Measurements from ENCODE around the gene CTU2.
A peak's percentile ranks its signal among the peaks of the same experiment; 100 is the strongest.
"Not testable (repeated sequence)": the region's sequence is repeated elsewhere in the genome, so short reads cannot be mapped to it uniquely, and the experiment has no call there.

The CTU2 gene

GRCh38 chr16:88706229-88706964 is at the start of gene CTU2, which contains the start of gene RNF166:
TSS of gene CTU2 (plus strand) at chr16:88706503. CDS start at chr16:88706531, 28 bp downstream.
TSS of gene RNF166 (minus strand) at chr16:88706408. CDS start at chr16:88706325, 83 bp downstream.
- in situ Hi-C loops (cut with HindIII; ENCODE audit: low pct_unique_long_range_greater_than_20kb, low sequenced_read_pairs) = no loop called here
- no peak for TF ChIP-seq JUND (IDR thresholded peaks at IDR 0.05; ENCODE audit: low read depth)
- peak; percentile 93 to 98 for DNase-seq (ENCODE audit: low read depth in 1 of 2, low spot score in 1 of 2)

- in situ Hi-C loops (cut with HindIII; ENCODE audit: low pct_unique_long_range_greater_than_20kb, low sequenced_read_pairs) = no loop called here
- DNase-seq (ENCODE audit: low read depth in 1 of 2, low spot score in 1 of 2) = no peak
- TF ChIP-seq JUND (IDR thresholded peaks at IDR 0.05; ENCODE audit: low read depth) = no peak
These were observed 48.9 kb upstream of the CTU2 start for GRCh38 chr16:88657371-88657770.

- in situ Hi-C loops (cut with HindIII; ENCODE audit: low pct_unique_long_range_greater_than_20kb, low sequenced_read_pairs) = no loop called here
- TF ChIP-seq JUND (IDR thresholded peaks at IDR 0.05; ENCODE audit: low read depth) = no peak
- DNase-seq (ENCODE audit: low read depth in 1 of 2, low spot score in 1 of 2) = no peak
These were observed 47.6 kb upstream of the CTU2 start for GRCh38 chr16:88658714-88659113.

- no peak for TF ChIP-seq JUND (IDR thresholded peaks at IDR 0.05; ENCODE audit: low read depth)
- in situ Hi-C loops (cut with HindIII; ENCODE audit: low pct_unique_long_range_greater_than_20kb, low sequenced_read_pairs) = no loop called here
- no peak for DNase-seq (ENCODE audit: low read depth in 1 of 2, low spot score in 1 of 2)
These were observed 47.1 kb upstream of the CTU2 start for GRCh38 chr16:88659160-88659559.

GRCh38 chr16:88661468-88661867 is 44.8 kb upstream of the CTU2 start:
- no peak for TF ChIP-seq JUND (IDR thresholded peaks at IDR 0.05; ENCODE audit: low read depth)
- in situ Hi-C loops (cut with HindIII; ENCODE audit: low pct_unique_long_range_greater_than_20kb, low sequenced_read_pairs) = no loop called here

GRCh38 chr16:88662222-88662842 is 44.0 kb upstream of the CTU2 start:
- DNase-seq (ENCODE audit: low read depth in 1 of 2, low spot score in 1 of 2) = no peak
- TF ChIP-seq JUND (IDR thresholded peaks at IDR 0.05; ENCODE audit: low read depth) = no peak
- in situ Hi-C loops (cut with HindIII; ENCODE audit: low pct_unique_long_range_greater_than_20kb, low sequenced_read_pairs) = no loop called here

More at GRCh38 chr16:88661468-88661867, 44.8 kb upstream of the CTU2 start:
- no peak for DNase-seq (ENCODE audit: low read depth in 1 of 2, low spot score in 1 of 2)

GRCh38 chr16:88662843-88663606 is 43.3 kb upstream of the CTU2 start, which contains the start of gene MVD:
TSS of gene MVD (minus strand) at chr16:88663091. CDS start at chr16:88663080, 11 bp downstream.
- DNase-seq (ENCODE audit: low read depth in 1 of 2, low spot score in 1 of 2) = peak; percentile 99 to 100
- in situ Hi-C loops (cut with HindIII; ENCODE audit: low pct_unique_long_range_greater_than_20kb, low sequenced_read_pairs) = no loop called here

GRCh38 chr16:88665148-88665547 is 41.2 kb upstream of the CTU2 start:
- no peak for DNase-seq (ENCODE audit: low read depth in 1 of 2, low spot score in 1 of 2)
- in situ Hi-C loops (cut with HindIII; ENCODE audit: low pct_unique_long_range_greater_than_20kb, low sequenced_read_pairs) = no loop called here
- no peak for TF ChIP-seq JUND (IDR thresholded peaks at IDR 0.05; ENCODE audit: low read depth)

More at GRCh38 chr16:88662843-88663606, 43.3 kb upstream of the CTU2 start, which contains the start of gene MVD:
- TF ChIP-seq JUND (IDR thresholded peaks at IDR 0.05; ENCODE audit: low read depth) = no peak

- no peak for TF ChIP-seq JUND (IDR thresholded peaks at IDR 0.05; ENCODE audit: low read depth)
- no peak for DNase-seq (ENCODE audit: low read depth in 1 of 2, low spot score in 1 of 2)
- in situ Hi-C loops (cut with HindIII; ENCODE audit: low pct_unique_long_range_greater_than_20kb, low sequenced_read_pairs) = no loop called here
These were observed 40.7 kb upstream of the CTU2 start for GRCh38 chr16:88665570-88665969.

- TF ChIP-seq JUND (IDR thresholded peaks at IDR 0.05; ENCODE audit: low read depth) = no peak
- in situ Hi-C loops (cut with HindIII; ENCODE audit: low pct_unique_long_range_greater_than_20kb, low sequenced_read_pairs) = no loop called here
- no peak for DNase-seq (ENCODE audit: low read depth in 1 of 2, low spot score in 1 of 2)
These were observed 38.8 kb upstream of the CTU2 start for GRCh38 chr16:88667461-88667860.

- in situ Hi-C loops (cut with HindIII; ENCODE audit: low pct_unique_long_range_greater_than_20kb, low sequenced_read_pairs); DNase-seq (ENCODE audit: low read depth in 1 of 2, low spot score in 1 of 2): not testable (repeated sequence)
These were observed 36.8 kb upstream of the CTU2 start for GRCh38 chr16:88669493-88669892.

- in situ Hi-C loops (cut with HindIII; ENCODE audit: low pct_unique_long_range_greater_than_20kb, low sequenced_read_pairs) = no loop called here
- no peak for TF ChIP-seq JUND (IDR thresholded peaks at IDR 0.05; ENCODE audit: low read depth)
- DNase-seq (ENCODE audit: low read depth in 1 of 2, low spot score in 1 of 2) = no peak
These were observed 36.3 kb upstream of the CTU2 start for GRCh38 chr16:88669980-88670379.

- TF ChIP-seq JUND (IDR thresholded peaks at IDR 0.05; ENCODE audit: low read depth) = no peak
- in situ Hi-C loops (cut with HindIII; ENCODE audit: low pct_unique_long_range_greater_than_20kb, low sequenced_read_pairs) = no loop called here
- DNase-seq (ENCODE audit: low read depth in 1 of 2, low spot score in 1 of 2) = no peak
These were observed 34.5 kb upstream of the CTU2 start for GRCh38 chr16:88671806-88672205.
